ENCODE data around the gene CAMK1D. TPM values are rescaled to one million over a fixed set of nuclear protein-coding genes. Genes with fewer than 3 reads are reported as not detected.

Gene CAMK1D
- total RNA-seq, 1 experiment from 2014 or later = 6.3 TPM

GRCh38 chr10:12589791-12590190 lies 240.4 kb downstream of the CAMK1D start:
- Histone ChIP-seq H2BK15ac (ENCODE audit: low read depth, low read length) (no peak overlapping the region), H2AFZ (ENCODE audit: low read length) (no peak overlapping the region), H3K4ac (ENCODE audit: low read depth, low read length) (no peak overlapping the region), H3K27me3 (ENCODE audit: insufficient read depth, low read length) (no peaks in the 10 kb centered on the region), H3K9me3 (ENCODE audit: control insufficient read depth, low read depth, low read length) (no peaks in the 10 kb centered on the region), H3K18ac (ENCODE audit: insufficient read length, low read depth, low read length) (no peak overlapping the region), H4K5ac (ENCODE audit: insufficient read length, low read depth, low read length) (no peak overlapping the region), H3K9ac (ENCODE audit: extremely low read depth, insufficient read length, low read length) (no peak overlapping the region), H3K23ac (ENCODE audit: insufficient read length, low read depth, low read length) (no peak overlapping the region), H2AK5ac (ENCODE audit: insufficient read length, low read length) (no peak overlapping the region), H3K4me2 (ENCODE audit: insufficient read depth, insufficient read length, low read length) (no peak overlapping the region), H3K79me1 (ENCODE audit: insufficient read depth, low read depth, low read length, poor library complexity, severe bottlenecking) (no peaks in the 10 kb centered on the region), H3K79me2 (ENCODE audit: insufficient read depth, low read length) (no peaks in the 10 kb centered on the region), H2BK120ac (ENCODE audit: low read depth, low read length, poor library complexity, severe bottlenecking) (no peak overlapping the region), H4K91ac (ENCODE audit: insufficient read length, low read depth, low read length) (no peak overlapping the region), H3K14ac (ENCODE audit: insufficient read depth, low read length) (no peak overlapping the region), H3K4me1 (ENCODE audit: insufficient read depth, low read length) (no peaks in the 10 kb centered on the region), H2BK5ac (ENCODE audit: insufficient read length, low read length) (no peak overlapping the region), H2BK20ac (ENCODE audit: low read depth, low read length, poor library complexity, severe bottlenecking) (no peak overlapping the region), H3T11ph (ENCODE audit: low read length) (no peak overlapping the region), H3K56ac (ENCODE audit: insufficient read length, low read depth, low read length) (no peak overlapping the region), H4K8ac (replicated peaks; ENCODE audit: insufficient read length, low read depth, low read length) (no peak overlapping the region), H4K20me1 (ENCODE audit: control insufficient read depth, insufficient read depth, insufficient read length) (no peaks in the 10 kb centered on the region), H3K27ac (ENCODE audit: insufficient read length, low read depth, low read length) (no peak overlapping the region), H3K23me2 (ENCODE audit: insufficient read length, low read depth, low read length, poor library complexity, severe bottlenecking) (no peaks in the 10 kb centered on the region), H2BK12ac (ENCODE audit: insufficient read length, low read depth, low read length) (no peak overlapping the region)
- no CpG with 5 or more reads among the region's 4 CpGs for WGBS (ENCODE audit: extremely low coverage, insufficient read length, low lambda C conversion rate)
- DNase-seq = no peak
- Mint-ChIP-seq H3K36me3 (ENCODE audit: insufficient read depth in 1 of 3, low read depth in 3 of 3) (peaks cover 0 to 6% (median 1%) of the 10 kb centered on the region in 3 experiments; a peak in 2 of 7 replicates), H3K9me3 (peaks cover 0 to 2% of the 10 kb centered on the region in 2 experiments; a peak in 2 of 5 replicates), H3K4me1 (peaks cover 3 to 4% of the 10 kb centered on the region in 2 experiments; a peak in 3 of 4 replicates), H3K4me3 (no peak overlapping the region), H3K27ac (no peak overlapping the region), H3K27me3 (ENCODE audit: low read depth) (no peaks in the 10 kb centered on the region)
- TF ChIP-seq CTCF (conservative IDR thresholded peaks at IDR 0.05) = no peak

Measured in H9 (cell line).